GM12878 (cell line): Measurements from ENCODE around the gene OSER1. TPM values are rescaled to one million over a fixed set of nuclear protein-coding genes. Genes with fewer than 3 reads are reported as not detected.

Experiments used
- ATAC-seq: fragments of 200-7000 bp; cut with Tn5 transposase; 3 replicates; pipeline ENCODE4 v1.9.1; 2020; ENCODE audit warnings: mild to moderate bottlenecking, moderate library complexity
- BruUV-seq: library from RNA; stranded (reverse); fragments of 400-500 nt; replicated peaks from 2 replicates; lab custom pipeline; 2021; lab: Mats Ljungman, UMichigan
- CTCF ChIA-PET: fragments of 300-600 bp; sonication (Branson Sonifier 250); formaldehyde crosslinking; extraction: SDS; loops from one replicate; lab custom pipeline; 2021; ENCODE audit warnings: inconsistent platforms; lab: Yijun Ruan, JAX
- POLR2A ChIA-PET: fragments of 350-600 bp; formaldehyde crosslinking; extraction: SDS; loops from one replicate; lab custom pipeline; 2021; ENCODE audit warnings: inconsistent platforms; lab: Charles Lee
- RAD21 ChIA-PET: fragments of 300-600 bp; sonication (Branson Sonifier 250); formaldehyde crosslinking; loops from one replicate; lab custom pipeline; 2023; ENCODE audit warnings: antibody characterized with exemption; ENCODE audit not compliant: unreplicated experiment; lab: Charles Lee
- SMC1A ChIA-PET: fragments of 300-600 bp; sonication (Branson Sonifier 250); formaldehyde crosslinking; loops from one replicate; lab custom pipeline; 2023; ENCODE audit not compliant: unreplicated experiment, uncharacterized antibody; lab: Charles Lee
- DNase-seq: peaks from one replicate; pipeline ENCODE4 v3.0.0-alpha.2; 2011; ENCODE audit warnings: low read depth, low spot score
- FAIRE-seq: peaks from 3 replicates; lab custom pipeline; 2011; peaks lifted over from hg19 to GRCh38; lab: Jason Lieb, UNC
- H2AFZ ChIP-seq: 2 replicates; pipeline ENCODE4 v1.6.0; 2011; ENCODE audit warnings: low read depth, low read length, control low read depth; ENCODE audit not compliant: control insufficient read depth
- H3K27ac ChIP-seq: 2 replicates; pipeline ENCODE4 v1.5.1; 2011; ENCODE audit warnings: control low read depth; ENCODE audit not compliant: control insufficient read depth, insufficient read depth
- H3K27me3 ChIP-seq, 2 experiments: replicated peaks in 1 of 2; 2 replicates each; pipeline versions ENCODE4 v1.6.0 to v1.6.1; 2011; ENCODE audit warnings: low read length in 1 of 2; ENCODE audit not compliant: control insufficient read depth in 2 of 2, insufficient read depth in 2 of 2
- H3K36me3 ChIP-seq, 2 experiments: 2 replicates each; pipeline ENCODE4 v1.5.1; 2011; ENCODE audit warnings: low read length in 1 of 2; ENCODE audit not compliant: control insufficient read depth in 2 of 2, insufficient read depth in 2 of 2
- H3K4me1 ChIP-seq: 2 replicates; pipeline ENCODE4 v1.6.1; 2011; ENCODE audit warnings: mild to moderate bottlenecking, low read length, moderate library complexity, mixed read lengths; ENCODE audit not compliant: control insufficient read depth, insufficient read depth
- H3K4me2 ChIP-seq: 2 replicates; pipeline ENCODE4 v1.6.0; 2011; ENCODE audit warnings: control low read depth; ENCODE audit not compliant: control insufficient read depth, insufficient read depth
- H3K4me3 ChIP-seq: fragments of 200-600 bp; sonication (generic); 2 replicates; pipeline ENCODE4 v1.5.1; 2016
- H3K79me2 ChIP-seq: 2 replicates; pipeline ENCODE4 v1.6.0; 2011; ENCODE audit warnings: low read length; ENCODE audit not compliant: control insufficient read depth, insufficient read depth
- H3K9ac ChIP-seq: 2 replicates; pipeline ENCODE4 v1.8.0; 2011; ENCODE audit warnings: low read length, control low read depth, mixed read lengths; ENCODE audit not compliant: control insufficient read depth, insufficient read depth
- H3K9me3 ChIP-seq: replicated peaks from 3 replicates; pipeline ENCODE4 v1.5.1; 2011; ENCODE audit warnings: mild to moderate bottlenecking, low read length; ENCODE audit not compliant: control insufficient read depth, insufficient read depth
- H4K20me1 ChIP-seq: 2 replicates; pipeline ENCODE4 v1.6.0; 2011; ENCODE audit not compliant: control insufficient read depth, insufficient read depth
- CEBPZ ChIP-seq: fragments of 150-350 bp; IDR thresholded peaks from 2 replicates; pipeline ENCODE4 v1.6.1; 2016; ENCODE audit warnings: low read depth, low read length
- CHD2 ChIP-seq: IDR thresholded peaks from 2 replicates; pipeline ENCODE4 v1.6.1; 2011; ENCODE audit warnings: low read depth, low read length, improper control_type of control experiment, borderline replicate concordance
- CTCF ChIP-seq, 3 experiments: IDR thresholded peaks in 2 of 3; conservative IDR thresholded peaks in 1 of 3; 2 replicates each; pipeline ENCODE4 v1.5.1; 2011; ENCODE audit warnings: low read depth in 3 of 3, low read length in 3 of 3, mild to moderate bottlenecking in 3 of 3, control low read depth in 2 of 3, moderate library complexity in 2 of 3, inconsistent platforms in 1 of 3, mixed read lengths in 1 of 3; ENCODE audit not compliant: control insufficient read depth in 2 of 3, insufficient read depth in 1 of 3; ENCODE audit errors: extremely low read depth in 1 of 3
- POLR2AphosphoS5 ChIP-seq: IDR thresholded peaks from 2 replicates; pipeline ENCODE4 v1.6.1; 2011; ENCODE audit warnings: mild to moderate bottlenecking, low read length, inconsistent platforms
- WGBS: methylation state at CpG from one replicate; pipeline ENCODE4 v1.1.6; 2016; ENCODE audit warnings: low lambda C conversion rate; ENCODE audit not compliant: insufficient replicate concordance, insufficient coverage; ENCODE audit errors: missing lambda C conversion rate; 5-methylcytosine and 5-hydroxymethylcytosine counted together
- in situ Hi-C: fragments of 300-500 bp; cut with MboI; formaldehyde crosslinking; loops from 9 replicates; pipeline ENCODE4 v1.14.3; 2018; ENCODE audit warnings: mixed read lengths
- intact Hi-C: fragments of 100-400 bp; cut with micrococcal nuclease; formaldehyde crosslinking; loops from one replicate; pipeline ENCODE4 v1.14.2; 2022; ENCODE audit not compliant: unreplicated experiment
- polyA plus RNA-seq, 11 experiments: library from polyadenylated mRNA; depleted of rRNA in 4 of 11; unstranded in 6 of 11; stranded (reverse) in 5 of 11; fragments of >200 nt; fragmentation: Nextera tagmentation in 4 of 11; fragmentation: Illumina TruSeq in 1 of 11; extraction: Ambion mirVana in 4 of 11; extraction: Trizol in 1 of 11; gene quantifications; 1 replicate in 1 of 11; 2 replicates in 10 of 11; pipeline versions ENCODE4 v1.2.1 to v1.2.3, GENCODE V29; 2011 to 2016; ENCODE audit warnings: inconsistent platforms in 2 of 11, missing spikeins in 2 of 11, low read depth in 1 of 11
- total RNA-seq, 4 experiments: library from RNA; depleted of rRNA in 3 of 4; stranded (reverse); fragments of >200 nt in 3 of 4; fragmentation: Illumina TruSeq in 1 of 4; extraction: Trizol in 1 of 4; gene quantifications; 2 replicates each; pipeline versions ENCODE4 v1.2.1 to v1.2.3, GENCODE V29; 2013 to 2021

OSER1 gene
- total and polyA plus RNA-seq, 10 of the 15 experiments (the other 5 are each of a cell fraction or from before 2014, with no cell fraction given), result 19.3 to 63.8 (median 28.4) TPM

GRCh38 chr20:44196271-44196670 lies 14.3 kb downstream of the OSER1 start:
- TF ChIP-seq CTCF (IDR thresholded peaks at IDR 0.05 in 2 of 3, conservative IDR thresholded peaks at IDR 0.05 in 1 of 3; ENCODE audit: control insufficient read depth in 2 of 3, extremely low read depth in 1 of 3, insufficient read depth in 1 of 3, low read depth in 3 of 3, low read length in 3 of 3) (peak in 1 of 3 experiments; percentile 15; a peak in 2 of 6 replicates), CEBPZ (no peak), CHD2 (no peak), POLR2AphosphoS5 (0 out of 2 replicates have a peak, but pooled peaks have one; percentile 21)
- no peak overlapping the region for H2AFZ ChIP-seq
- no peak overlapping the region for H3K4me2 ChIP-seq
- FAIRE-seq, result no peak
- H3K9ac ChIP-seq, result no peak overlapping the region
- in situ Hi-C loops (no loop called here), intact Hi-C loops (no loop called here)
- no peak overlapping the region for H3K27ac ChIP-seq
- no peaks in the 10 kb centered on the region for H3K4me1 ChIP-seq
- no TSS peak for BruUV-seq
- DNase-seq, result no peak
- 78% methylated on average over 3 of the region's 3 CpGs for WGBS
- H3K36me3 ChIP-seq, result peaks cover 13 to 18% of the 10 kb centered on the region in 2 experiments; a peak in 3 of 4 replicates
- no peaks in the 10 kb centered on the region for H3K27me3 ChIP-seq
- SMC1A ChIA-PET, result interaction anchor here (0.7 to 1.5 kb wide), 5 partner anchors 11 to 172 kb away, joined by 3 to 5 read pairs (median 3); no protein-coding TSS in a partner anchor
- H3K79me2 ChIP-seq, result no peaks in the 10 kb centered on the region
- peak; percentile 37; the same call in 2 of the 3 replicates for ATAC-seq
- RAD21 ChIA-PET, result interaction anchor here (0.6 kb wide), 2 partner anchors 21 to 264 kb away, joined by 3 to 4 read pairs; no protein-coding TSS in a partner anchor
- no peaks in the 10 kb centered on the region for H3K9me3 ChIP-seq
- POLR2A ChIA-PET, result no interaction called here
- CTCF ChIA-PET, result interaction anchor here (0.7 to 3.4 kb wide), 8 partner anchors 11 to 115 kb away, joined by 3 to 22 read pairs (median 6); partner anchors contain the start of gene FITM2
- H4K20me1 ChIP-seq, result no peaks in the 10 kb centered on the region
- no peak overlapping the region for H3K4me3 ChIP-seq
